ENCODE measurements around the gene COBL. TPM values are rescaled to one million over a fixed set of nuclear protein-coding genes. Genes with fewer than 3 reads are reported as not detected.

The COBL gene
- total and polyA plus RNA-seq, 10 of the 15 experiments (the other 5 are each of a cell fraction or from before 2014, with no cell fraction given): 0.21 TPM; not detected in 9

GRCh38 chr7:51162724-51163329, 153.8 kb downstream of the COBL start:
- FAIRE-seq: peak; percentile 91
- TF ChIP-seq RELA (IDR thresholded peaks at IDR 0.05; ENCODE audit: borderline replicate concordance, partially characterized antibody) (no peak), RFX5 (IDR thresholded peaks at IDR 0.05; ENCODE audit: low read depth, low read length) (no peak), ATF2 (IDR thresholded peaks at IDR 0.05; ENCODE audit: low read length) (no peak), SIX5 (IDR thresholded peaks at IDR 0.05; ENCODE audit: low read depth, low read length, severe bottlenecking) (no peak), BCLAF1 (IDR thresholded peaks at IDR 0.05) (no peak), E4F1 (IDR thresholded peaks at IDR 0.05; ENCODE audit: borderline replicate concordance, partially characterized antibody) (no peak), PBX3 (IDR thresholded peaks at IDR 0.05; ENCODE audit: insufficient replicate concordance, low read depth, low read length) (no peak), PKNOX1 (IDR thresholded peaks at IDR 0.05) (no peak), CEBPB (IDR thresholded peaks at IDR 0.05; ENCODE audit: borderline replicate concordance in 1 of 2, low read depth in 2 of 2, low read length in 2 of 2) (no peak)

More at GRCh38 chr7:51162724-51163329, 153.8 kb downstream of the COBL start:
- POLR2A ChIA-PET: no interaction called here
- SMC1A ChIA-PET (ENCODE audit: uncharacterized antibody, unreplicated experiment): interaction anchor here (0.5 to 3.1 kb wide), 18 partner anchors 9 to 1069 kb away, joined by 3 to 18 read pairs (median 3); no protein-coding TSS in a partner anchor
- Histone ChIP-seq H3K9ac (ENCODE audit: control insufficient read depth, insufficient read depth, low read length) (no peak overlapping the region), H3K27me3 (replicated peaks in 1 of 2; ENCODE audit: control insufficient read depth in 2 of 2, insufficient read depth in 2 of 2, low read length in 1 of 2) (peaks cover 0 to 1% of the 10 kb centered on the region in 2 experiments; a peak in 2 of 4 replicates), H3K4me2 (ENCODE audit: control insufficient read depth, insufficient read depth) (no peak overlapping the region), H3K27ac (ENCODE audit: control insufficient read depth, insufficient read depth) (no peak overlapping the region), H3K9me3 (replicated peaks; ENCODE audit: control insufficient read depth, insufficient read depth, low read length) (no peaks in the 10 kb centered on the region), H4K20me1 (ENCODE audit: control insufficient read depth, insufficient read depth) (no peaks in the 10 kb centered on the region), H3K79me2 (ENCODE audit: control insufficient read depth, insufficient read depth, low read length) (no peaks in the 10 kb centered on the region), H3K36me3 (ENCODE audit: control insufficient read depth in 2 of 2, insufficient read depth in 2 of 2, low read length in 1 of 2) (no peaks in the 10 kb centered on the region), H3K4me3 (no peak overlapping the region), H2AFZ (ENCODE audit: control insufficient read depth, low read depth, low read length) (no peak overlapping the region), H3K4me1 (ENCODE audit: control insufficient read depth, insufficient read depth, low read length) (no peaks in the 10 kb centered on the region)
- WGBS (ENCODE audit: insufficient coverage, insufficient replicate concordance, low lambda C conversion rate, missing lambda C conversion rate): 10% methylated on average over 9 of the region's 9 CpGs
- peak; percentile 99 for ATAC-seq
- in situ Hi-C loops (cut with MboI): loop anchor here (10.0 kb wide), 2 partner anchors 202 to 1068 kb away; partner anchors contain the start of gene ZPBP
- CTCF ChIA-PET: interaction anchor here (0.7 to 6.4 kb wide), 39 partner anchors 10 to 1095 kb away, joined by 3 to 84 read pairs (median 4); partner anchors contain the start of gene ZPBP
- peak; percentile 32 for DNase-seq (ENCODE audit: low read depth, low spot score)
- RAD21 ChIA-PET (ENCODE audit: unreplicated experiment): interaction anchor here (0.6 to 3.6 kb wide), 12 partner anchors 10 to 1068 kb away, joined by 3 to 71 read pairs (median 4); partner anchors contain the start of gene ZPBP
- intact Hi-C loops (cut with micrococcal nuclease; ENCODE audit: unreplicated experiment): loop anchor here (1.0 kb wide), 1 partner anchor 204 kb away; no protein-coding TSS in a partner anchor
- no TSS peak for BruUV-seq (replicated peaks)

Data from GM12878 (cell line).